CD4-positive, alpha-beta T cell (primary cell): ENCODE measurements around the gene MLLT3. TPM values are rescaled to one million over a fixed set of nuclear protein-coding genes. Genes with fewer than 3 reads are reported as not detected.

Experiments used
- ATAC-seq: fragments of 200-7000 bp; cut with Tn5 transposase; one replicate; pipeline ENCODE4 v1.10.0; 2022; ENCODE audit warnings: mild to moderate bottlenecking; ENCODE audit not compliant: poor library complexity
- CTCF ChIA-PET: fragments of 350-600 bp; sonication (Branson Sonifier 250); formaldehyde crosslinking; loops from one replicate; lab custom pipeline; 2021; ENCODE audit warnings: antibody characterized with exemption, inconsistent platforms; lab: Charles Lee
- POLR2A ChIA-PET: fragments of 350-600 bp; sonication (Branson Sonifier 250); formaldehyde crosslinking; loops from one replicate; lab custom pipeline; 2021; ENCODE audit warnings: antibody characterized with exemption, inconsistent platforms; lab: Charles Lee
- DNase-seq, 14 experiments: peaks; one replicate each; pipeline ENCODE4 v3.0.0-alpha.2; 2013 to 2020; ENCODE audit warnings: mixed read lengths in 2 of 14
- H3K27ac ChIP-seq, 2 donors: one replicate each; pipeline versions ENCODE4 v1.5.1 to v1.7.0; 2013; ENCODE audit warnings: low read length in 2 of 2, low read depth in 1 of 2, mild to moderate bottlenecking in 1 of 2
- H3K27me3 ChIP-seq, 2 experiments: 1 replicate in 1 of 2; 2 replicates in 1 of 2; pipeline versions ENCODE4 v1.6.1 to v1.7.0; 2013; ENCODE audit warnings: low read length in 2 of 2, control low read depth in 1 of 2, mild to moderate bottlenecking in 1 of 2, moderate library complexity in 1 of 2; ENCODE audit not compliant: insufficient read depth in 2 of 2, control insufficient read depth in 1 of 2
- H3K36me3 ChIP-seq: one replicate; pipeline ENCODE4 v1.6.1; 2013; ENCODE audit warnings: low read length, control low read depth; ENCODE audit not compliant: insufficient read depth
- H3K4me1 ChIP-seq: one replicate; pipeline ENCODE4 v1.6.1; 2013; ENCODE audit warnings: low read length, control low read depth; ENCODE audit not compliant: insufficient read depth
- H3K4me3 ChIP-seq: one replicate; pipeline ENCODE4 v1.5.1; 2013; ENCODE audit warnings: mild to moderate bottlenecking, low read length, moderate library complexity
- H3K9me3 ChIP-seq, 2 experiments: 1 replicate in 1 of 2; 2 replicates in 1 of 2; pipeline versions ENCODE4 v1.6.1 to v1.7.0; 2013; ENCODE audit warnings: low read length in 2 of 2, mild to moderate bottlenecking in 2 of 2, control low read depth in 1 of 2, moderate library complexity in 1 of 2; ENCODE audit not compliant: control insufficient read depth in 1 of 2, insufficient read depth in 1 of 2
- H3K27ac Mint-ChIP-seq: one replicate; pipeline ENCODE4 v1.8.0; 2020; ENCODE audit warnings: mixed read lengths
- H3K27me3 Mint-ChIP-seq: one replicate; pipeline ENCODE4 v1.8.0; 2021; ENCODE audit warnings: mixed read lengths
- H3K36me3 Mint-ChIP-seq: one replicate; pipeline ENCODE4 v1.8.0; 2021; ENCODE audit warnings: low read depth, mixed read lengths
- H3K4me1 Mint-ChIP-seq: one replicate; pipeline ENCODE4 v1.8.0; 2021; ENCODE audit warnings: low read depth, mixed read lengths
- H3K4me3 Mint-ChIP-seq: one replicate; pipeline ENCODE4 v1.8.0; 2020; ENCODE audit warnings: mild to moderate bottlenecking, mixed read lengths
- H3K9me3 Mint-ChIP-seq: one replicate; pipeline ENCODE4 v1.8.0; 2020; ENCODE audit warnings: mixed read lengths
- CTCF ChIP-seq: fragments of 200-600 bp; IDR thresholded peaks from one replicate; pipeline ENCODE4 v1.8.0; 2022; ENCODE audit warnings: antibody characterized with exemption, mild to moderate bottlenecking
- intact Hi-C, 2 experiments: fragments of 100-400 bp; cut with DNase I in 1 of 2; cut with micrococcal nuclease in 1 of 2; formaldehyde crosslinking; loops; one replicate each; pipeline versions ENCODE4 v1.15.1 to v1.9.0; 2023 to 2025; cut with DNase I, micrococcal nuclease
- total RNA-seq, 174 experiments: library from RNA in 2 of 174; stranded (reverse) in 2 of 174; gene quantifications; one replicate each; pipeline ENCODE4 v1.2.3 and lab custom pipeline; 2021 to 2026

The MLLT3 gene
- total RNA-seq, 2 experiments from 2014 or later = 59.2 to 60.6 TPM

- H3K27me3 Mint-ChIP-seq = no peaks in the 10 kb centered on the region
- H3K4me3 ChIP-seq = no peak overlapping the region
- intact Hi-C loops = no loop called here
- H3K4me3 Mint-ChIP-seq = no peak overlapping the region
- no peak overlapping the region for H3K27ac Mint-ChIP-seq
- H3K9me3 Mint-ChIP-seq = peaks cover 7% of the 10 kb centered on the region
- POLR2A ChIA-PET = no interaction called here
- peaks cover 55% of the 10 kb centered on the region for H3K36me3 Mint-ChIP-seq
- H3K9me3 ChIP-seq = peaks cover 17 to 21% of the 10 kb centered on the region in 2 experiments
- peaks cover 72% of the 10 kb centered on the region for H3K4me1 Mint-ChIP-seq
- H3K36me3 ChIP-seq = peaks cover 9% of the 10 kb centered on the region
- H3K27ac ChIP-seq = no peak overlapping the region
- no peak for ATAC-seq
- H3K27me3 ChIP-seq = no peaks in the 10 kb centered on the region
- DNase-seq = no peak
- CTCF ChIA-PET = no interaction called here
- H3K4me1 ChIP-seq = peaks cover 5% of the 10 kb centered on the region
- no peak for TF ChIP-seq CTCF
Measured at GRCh38 chr9:20540169-20540863, 82.0 kb downstream of the MLLT3 start.

GRCh38 chr9:20538956-20539355 lies 83.3 kb downstream of the MLLT3 start:
- ChIA-PET CTCF (no interaction called here), POLR2A (no interaction called here)
- DNase-seq (no peak), ATAC-seq (no peak)
- TF ChIP-seq CTCF = no peak
- Histone ChIP-seq H3K4me1 (peaks cover 5% of the 10 kb centered on the region), H3K27ac (no peak overlapping the region), H3K27me3 (no peaks in the 10 kb centered on the region), H3K36me3 (peaks cover 9% of the 10 kb centered on the region), H3K9me3 (peaks cover 17 to 21% of the 10 kb centered on the region in 2 experiments), H3K4me3 (no peak overlapping the region)
- Mint-ChIP-seq H3K4me1 (peaks cover 66% of the 10 kb centered on the region), H3K36me3 (peaks cover 51% of the 10 kb centered on the region), H3K4me3 (no peak overlapping the region), H3K9me3 (peaks cover 7% of the 10 kb centered on the region), H3K27ac (no peak overlapping the region), H3K27me3 (no peaks in the 10 kb centered on the region)
- intact Hi-C loops = no loop called here

- H3K9me3 ChIP-seq = peaks cover 14 to 21% of the 10 kb centered on the region in 2 experiments
- H3K4me3 Mint-ChIP-seq = no peak overlapping the region
- peaks cover 63% of the 10 kb centered on the region for H3K4me1 Mint-ChIP-seq
- POLR2A ChIA-PET = interaction anchor here (0.7 kb wide), 1 partner anchor 13 kb away, joined by 3 read pairs; no protein-coding TSS in a partner anchor
- intact Hi-C loops = no loop called here
- H3K36me3 Mint-ChIP-seq = peaks cover 46% of the 10 kb centered on the region
- H3K4me1 ChIP-seq = no peaks in the 10 kb centered on the region
- H3K27me3 Mint-ChIP-seq = no peaks in the 10 kb centered on the region
- DNase-seq (no peak), ATAC-seq (no peak)
- H3K27me3 ChIP-seq = no peaks in the 10 kb centered on the region
- no peak for TF ChIP-seq CTCF
- H3K27ac ChIP-seq = no peak overlapping the region
- peaks cover 9% of the 10 kb centered on the region for H3K36me3 ChIP-seq
- H3K9me3 Mint-ChIP-seq = peaks cover 7% of the 10 kb centered on the region
- no peak overlapping the region for H3K4me3 ChIP-seq
- CTCF ChIA-PET = no interaction called here
- H3K27ac Mint-ChIP-seq = no peak overlapping the region
Measured at GRCh38 chr9:20538092-20538491, 84.2 kb downstream of the MLLT3 start.
